Uterus (tissue), 4 donors: Measurements from ENCODE around the gene GMEB2. TPM values are rescaled to one million over a fixed set of nuclear protein-coding genes. Genes with fewer than 3 reads are reported as not detected.
A peak's percentile ranks its signal among the peaks of the same experiment; 100 is the strongest.

Experiments
- DNase-seq, 2 donors: peaks; one replicate each; pipeline ENCODE4 v3.0.0-alpha.2; 2019 to 2020
- H3K27ac ChIP-seq, 2 donors: fragments of 200-600 bp; sonication (generic); 1 replicate in 1 of 2; 2 replicates in 1 of 2; pipeline ENCODE4 v1.5.1; 2016 to 2018
- H3K27me3 ChIP-seq, 2 donors: fragments of 200-600 bp; sonication (generic); one replicate each; pipeline ENCODE4 v1.5.1; 2018 to 2019; ENCODE audit warnings: control low read depth in 1 of 2
- H3K36me3 ChIP-seq, 2 donors: fragments of 200-600 bp; sonication (generic); one replicate each; pipeline ENCODE4 v1.5.1; 2019; ENCODE audit warnings: control low read depth in 1 of 2
- H3K4me1 ChIP-seq, 2 donors: fragments of 200-600 bp; sonication (generic); one replicate each; pipeline ENCODE4 v1.5.1; 2018 to 2019; ENCODE audit warnings: control low read depth in 1 of 2
- H3K4me3 ChIP-seq, 2 donors: fragments of 200-600 bp; sonication (generic); 1 replicate in 1 of 2; 2 replicates in 1 of 2; pipeline ENCODE4 v1.5.1; 2018 to 2019; ENCODE audit warnings: mild to moderate bottlenecking in 1 of 2
- H3K9me3 ChIP-seq, 2 donors: fragments of 200-600 bp; sonication (generic); one replicate each; pipeline ENCODE4 v1.5.1; 2019; ENCODE audit warnings: control low read depth in 1 of 2
- POLR2A ChIP-seq, 2 donors: fragments of 450-650 bp; IDR thresholded peaks; one replicate each; pipeline ENCODE4 v1.6.1; 2016; ENCODE audit warnings: antibody characterized with exemption in 2 of 2, mild to moderate bottlenecking in 1 of 2, moderate library complexity in 1 of 2
- intact Hi-C: fragments of 100-400 bp; cut with DNase I; formaldehyde crosslinking; loops from one replicate; pipeline ENCODE4 v1.15.1; 2023; ENCODE audit warnings: low total_unique reads
- total RNA-seq, 4 donors: library from RNA; depleted of rRNA in 3 of 4; stranded (reverse); fragments of >200 nt in 3 of 4; gene quantifications; one replicate each; pipeline versions ENCODE4 v1.1.0 to v1.2.4, GENCODE V29; 2014 to 2023
- TF ChIP-seq, protein P1 (sequence below), 4 experiments: fragments of 200-600 bp in 2 of 4; fragments of 450-650 bp in 2 of 4; sonication (generic) in 2 of 4; IDR thresholded peaks; one replicate each; pipeline ENCODE4 v1.5.1; 2016 to 2019; ENCODE audit warnings: antibody characterized with exemption in 4 of 4, mild to moderate bottlenecking in 2 of 4, moderate library complexity in 1 of 4
- donor health status: DM: yes; HTN: yes; CAD: no.

GMEB2 gene
- total RNA-seq, 4 donors from 2014 or later: 2.1 to 24.8 (median 11.5) TPM

DNA sequence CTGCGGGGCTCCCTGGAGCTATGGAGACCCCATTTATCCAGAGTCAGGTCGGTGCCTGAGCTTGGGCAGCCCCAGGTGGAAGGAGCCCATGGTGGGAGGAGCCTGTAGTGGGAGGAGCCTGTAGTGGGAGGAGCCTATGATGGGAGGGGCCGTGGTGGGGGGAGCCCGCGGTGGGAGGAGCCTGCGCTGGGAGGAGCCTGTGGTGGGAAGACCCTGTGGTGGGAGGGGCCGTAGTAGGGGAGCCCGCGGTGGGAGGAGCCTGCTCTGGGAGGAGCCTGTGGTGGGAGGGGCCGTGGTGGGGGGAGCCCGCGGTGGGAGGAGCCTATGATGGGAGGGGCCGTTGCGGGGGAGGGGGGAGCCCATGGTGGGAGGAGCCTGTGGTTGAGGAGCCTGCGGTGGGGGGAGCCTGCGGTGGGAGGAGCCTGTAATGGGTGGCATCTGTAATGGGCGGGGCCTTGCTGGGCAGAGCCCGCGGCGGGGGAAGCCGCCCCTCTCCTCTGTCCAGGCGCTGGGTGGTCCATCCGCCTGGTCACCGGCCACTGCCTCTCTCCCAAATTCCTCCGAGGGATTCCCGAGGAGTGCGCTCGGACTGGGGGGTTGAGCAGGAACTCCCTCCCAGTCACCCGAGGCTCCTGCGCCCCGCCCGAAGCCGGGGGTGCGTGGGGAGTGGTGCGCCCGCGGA lies 73.5 kb downstream of the GMEB2 start:
- H3K4me3 ChIP-seq: peak overlapping the region; percentile 28 to 36
- peaks cover 0 to 8% of the 10 kb centered on the region in 2 donors for H3K4me1 ChIP-seq
- no peaks in the 10 kb centered on the region for H3K27me3 ChIP-seq
- no peak overlapping the region for H3K27ac ChIP-seq
- intact Hi-C loops: no loop called here
- TF ChIP-seq POLR2A (IDR thresholded peaks at IDR 0.05): peak in 1 of 2 donors; percentile 41
- TF ChIP-seq, protein P1, sequence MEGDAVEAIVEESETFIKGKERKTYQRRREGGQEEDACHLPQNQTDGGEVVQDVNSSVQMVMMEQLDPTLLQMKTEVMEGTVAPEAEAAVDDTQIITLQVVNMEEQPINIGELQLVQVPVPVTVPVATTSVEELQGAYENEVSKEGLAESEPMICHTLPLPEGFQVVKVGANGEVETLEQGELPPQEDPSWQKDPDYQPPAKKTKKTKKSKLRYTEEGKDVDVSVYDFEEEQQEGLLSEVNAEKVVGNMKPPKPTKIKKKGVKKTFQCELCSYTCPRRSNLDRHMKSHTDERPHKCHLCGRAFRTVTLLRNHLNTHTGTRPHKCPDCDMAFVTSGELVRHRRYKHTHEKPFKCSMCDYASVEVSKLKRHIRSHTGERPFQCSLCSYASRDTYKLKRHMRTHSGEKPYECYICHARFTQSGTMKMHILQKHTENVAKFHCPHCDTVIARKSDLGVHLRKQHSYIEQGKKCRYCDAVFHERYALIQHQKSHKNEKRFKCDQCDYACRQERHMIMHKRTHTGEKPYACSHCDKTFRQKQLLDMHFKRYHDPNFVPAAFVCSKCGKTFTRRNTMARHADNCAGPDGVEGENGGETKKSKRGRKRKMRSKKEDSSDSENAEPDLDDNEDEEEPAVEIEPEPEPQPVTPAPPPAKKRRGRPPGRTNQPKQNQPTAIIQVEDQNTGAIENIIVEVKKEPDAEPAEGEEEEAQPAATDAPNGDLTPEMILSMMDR (IDR thresholded peaks at IDR 0.05): no peak
- H3K36me3 ChIP-seq: no peaks in the 10 kb centered on the region
- H3K9me3 ChIP-seq: no peaks in the 10 kb centered on the region
- DNase-seq: peak; percentile 75 to 84

DNA sequence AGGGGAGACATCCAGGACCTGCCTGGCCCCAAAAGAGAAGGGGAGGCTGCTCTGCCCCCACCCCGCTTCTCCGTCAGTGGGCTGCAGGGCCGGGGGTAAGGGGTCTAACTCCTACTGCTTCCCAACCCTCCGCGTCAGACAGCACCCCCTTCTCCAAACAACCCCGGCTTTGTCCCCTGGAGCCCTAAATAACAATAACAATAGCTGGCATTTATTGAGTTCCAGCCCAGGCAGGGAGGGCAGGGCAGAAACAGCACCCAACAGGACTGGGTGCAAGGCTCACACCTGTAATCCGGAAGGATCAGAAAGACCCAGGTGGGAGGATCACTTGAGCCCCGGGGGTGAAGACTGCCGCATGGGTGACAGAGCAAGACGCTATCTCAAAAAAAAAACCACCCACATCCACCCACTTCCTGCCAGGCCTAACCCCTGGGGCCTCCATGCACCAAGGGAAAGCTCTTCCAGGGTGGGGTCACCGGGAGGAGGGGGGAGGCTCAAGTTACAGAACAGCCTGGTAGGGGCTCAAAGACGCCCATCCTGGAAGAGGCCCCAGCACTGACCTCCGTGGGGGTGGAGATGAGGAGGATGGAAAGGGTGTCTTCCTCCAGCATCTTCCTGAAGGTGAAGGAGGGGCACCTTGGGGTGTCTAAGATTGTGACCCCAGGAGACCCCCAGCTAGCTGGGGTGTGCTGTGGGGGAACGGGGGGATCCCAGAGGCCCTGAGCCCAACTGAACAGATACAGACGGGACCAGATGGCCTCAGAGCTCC lies 74.2 kb downstream of the GMEB2 start:
- Histone ChIP-seq H3K27me3 (no peaks in the 10 kb centered on the region), H3K4me1 (peaks cover 0 to 8% of the 10 kb centered on the region in 2 donors), H3K36me3 (no peaks in the 10 kb centered on the region), H3K4me3 (no peak overlapping the region), H3K27ac (no peak overlapping the region), H3K9me3 (no peaks in the 10 kb centered on the region)
- DNase-seq: no peak
- intact Hi-C loops: no loop called here
- no peak for TF ChIP-seq POLR2A (IDR thresholded peaks at IDR 0.05)
- TF ChIP-seq, protein P1 (IDR thresholded peaks at IDR 0.05): no peak

DNA sequence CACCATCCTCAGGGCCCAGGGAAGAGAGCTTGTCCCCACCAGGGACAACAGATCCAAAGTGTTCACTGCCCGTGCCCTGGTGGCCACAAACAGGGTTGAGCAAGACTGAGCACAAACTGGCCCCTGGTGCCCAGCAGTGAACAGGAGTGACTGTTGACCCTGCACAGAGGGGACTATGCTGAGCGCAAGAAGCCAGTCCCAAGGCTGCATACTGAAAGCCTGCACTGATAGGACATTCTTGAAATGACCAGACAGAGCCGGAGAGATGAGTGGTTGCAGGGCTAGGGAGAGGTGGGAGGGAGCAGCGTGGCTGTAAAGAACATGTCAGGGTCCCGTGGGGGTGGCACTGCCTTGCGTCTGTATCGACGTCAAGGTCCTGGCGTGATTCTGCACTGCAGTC lies 75.8 kb downstream of the GMEB2 start:
- H3K27ac ChIP-seq: no peak overlapping the region
- no peaks in the 10 kb centered on the region for H3K27me3 ChIP-seq
- no peak for DNase-seq
- no peaks in the 10 kb centered on the region for H3K36me3 ChIP-seq
- intact Hi-C loops: no loop called here
- H3K9me3 ChIP-seq: no peaks in the 10 kb centered on the region
- peaks cover 0 to 8% of the 10 kb centered on the region in 2 donors for H3K4me1 ChIP-seq
- H3K4me3 ChIP-seq: no peak overlapping the region
- TF ChIP-seq POLR2A (IDR thresholded peaks at IDR 0.05): no peak
- TF ChIP-seq, protein P1 (IDR thresholded peaks at IDR 0.05): no peak

DNA sequence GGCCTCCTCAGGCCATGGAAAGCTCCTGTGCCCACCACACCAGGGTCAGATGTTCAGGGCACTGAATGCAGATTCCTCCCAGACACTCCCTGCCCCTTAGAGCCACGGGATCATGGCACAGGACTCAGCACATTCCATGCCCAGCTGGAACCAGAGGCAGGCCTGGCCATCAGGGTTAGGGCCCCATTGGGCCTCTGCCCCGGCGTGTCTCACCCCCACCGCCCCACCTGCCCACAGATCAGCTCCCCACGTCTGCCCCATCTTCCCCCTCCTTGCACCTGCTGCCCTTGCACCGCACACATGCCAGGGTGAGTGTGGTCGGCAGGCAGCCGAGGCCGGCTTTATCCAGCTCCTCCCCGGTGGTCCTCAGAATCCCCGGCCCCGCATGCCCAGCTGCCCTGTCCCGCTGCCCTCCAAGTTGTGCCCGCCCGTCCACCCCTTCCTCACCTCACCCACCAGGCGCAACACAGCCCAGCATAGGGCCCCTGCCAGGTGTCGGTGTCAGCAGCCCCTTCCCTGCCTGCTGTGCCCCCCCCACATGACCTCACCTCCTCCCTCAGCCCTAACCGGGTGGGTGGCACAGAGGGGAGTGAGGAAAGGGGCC lies 77.1 kb downstream of the GMEB2 start:
- Histone ChIP-seq H3K9me3 (no peaks in the 10 kb centered on the region), H3K4me1 (peaks cover 0 to 8% of the 10 kb centered on the region in 2 donors), H3K27me3 (no peaks in the 10 kb centered on the region), H3K27ac (no peak overlapping the region), H3K4me3 (no peak overlapping the region), H3K36me3 (no peaks in the 10 kb centered on the region)
- intact Hi-C loops: no loop called here
- TF ChIP-seq, protein P1 (IDR thresholded peaks at IDR 0.05): no peak
- no peak for TF ChIP-seq POLR2A (IDR thresholded peaks at IDR 0.05)
- no peak for DNase-seq

DNA sequence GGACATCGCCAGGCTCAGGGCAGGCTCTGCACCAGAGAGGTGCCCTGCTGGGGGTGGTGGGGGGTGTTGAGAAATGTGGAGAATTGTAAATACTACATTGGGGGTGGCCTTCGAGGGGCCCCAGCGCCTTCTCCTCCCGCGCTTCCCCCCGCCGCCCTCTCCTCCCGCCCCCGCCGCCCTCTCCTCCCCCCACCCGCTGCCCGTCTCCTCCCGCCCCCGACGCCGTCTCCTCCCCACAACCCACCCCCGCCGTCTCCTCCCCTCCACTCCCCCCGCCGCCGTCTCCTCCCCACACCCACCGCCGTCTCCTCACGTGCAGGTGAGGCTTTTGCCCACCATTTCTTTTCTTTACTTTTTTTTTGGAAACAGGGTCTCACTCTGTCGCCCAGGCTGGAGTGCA lies 77.9 kb downstream of the GMEB2 start:
- TF ChIP-seq, protein P1 (IDR thresholded peaks at IDR 0.05): no peak
- no peak for TF ChIP-seq POLR2A (IDR thresholded peaks at IDR 0.05)
- no peak overlapping the region for H3K27ac ChIP-seq
- intact Hi-C loops: no loop called here
- H3K27me3 ChIP-seq: no peaks in the 10 kb centered on the region
- H3K4me1 ChIP-seq: peaks cover 0 to 4% of the 10 kb centered on the region in 2 donors
- H3K9me3 ChIP-seq: no peaks in the 10 kb centered on the region
- no peak for DNase-seq
- no peaks in the 10 kb centered on the region for H3K36me3 ChIP-seq
- no peak overlapping the region for H3K4me3 ChIP-seq
